Lower leg skin (tissue), 4 donors: ENCODE data around the gene GALP. TPM values are rescaled to one million over a fixed set of nuclear protein-coding genes. Genes with fewer than 3 reads are reported as not detected.
"Not testable (repeated sequence)": the region's sequence is repeated elsewhere in the genome, so short reads cannot be mapped to it uniquely, and the experiment has no call there.

ENCODE experiments used
- DNase-seq, 2 donors: peaks; one replicate each; pipeline ENCODE4 v3.0.0-alpha.2; 2019; ENCODE audit warnings: low spot score in 2 of 2
- H3K4me3 ChIP-seq: fragments of 200-600 bp; sonication (generic); 2 replicates; pipeline ENCODE4 v1.5.1; 2017; ENCODE audit warnings: mild to moderate bottlenecking, low read depth; ENCODE audit not compliant: poor library complexity, severe bottlenecking
- POLR2A ChIP-seq, 2 donors: fragments of 450-650 bp; IDR thresholded peaks; one replicate each; pipeline ENCODE4 v1.6.1; 2016 to 2017; ENCODE audit warnings: antibody characterized with exemption in 2 of 2, mild to moderate bottlenecking in 1 of 2, moderate library complexity in 1 of 2
- WGBS, 2 donors: methylation state at CpG; one replicate each; pipeline ENCODE4 v1.1.5; 2018; 5-methylcytosine and 5-hydroxymethylcytosine counted together
- intact Hi-C: fragments of 100-400 bp; cut with DNase I; formaldehyde crosslinking; loops from one replicate; pipeline ENCODE4 v1.15.0; 2023; ENCODE audit warnings: low total_unique reads
- total RNA-seq, 4 donors: library from RNA; depleted of rRNA; stranded (reverse); fragments of >200 nt; gene quantifications; one replicate each; pipeline ENCODE4 v1.1.0, GENCODE V29; 2016
- TF ChIP-seq, protein P1 (sequence below), 3 donors: fragments of 450-650 bp; IDR thresholded peaks; one replicate each; pipeline ENCODE4 v1.5.1; 2016; ENCODE audit warnings: antibody characterized with exemption in 3 of 3, mild to moderate bottlenecking in 3 of 3, moderate library complexity in 2 of 3

The GALP gene
- total RNA-seq, 4 donors from 2014 or later = not detected

DNA sequence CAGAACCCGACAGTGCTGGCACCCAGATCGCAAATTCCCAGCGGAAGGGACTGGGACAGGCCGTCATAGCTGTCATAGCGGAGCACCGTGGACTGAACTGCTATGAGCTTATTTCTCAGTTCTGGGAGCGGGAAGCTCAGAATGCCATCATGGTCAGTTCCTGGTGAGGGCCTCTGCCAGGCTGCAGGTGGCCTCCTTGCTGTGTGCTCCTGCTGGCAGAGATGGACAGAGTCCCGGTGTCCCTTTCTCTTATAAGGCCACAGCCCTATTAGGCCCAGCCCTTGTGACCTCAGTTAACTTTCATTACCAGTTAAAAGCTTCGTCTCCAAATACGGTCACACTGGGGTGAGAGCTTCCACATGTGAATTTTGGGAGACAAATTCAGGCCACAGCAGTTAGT lies 30.1 kb upstream of the GALP start:
- intact Hi-C loops = no loop called here
- WGBS, 2 donors = 82 to 92% methylated on average over 10 of the region's 10 CpGs
- TF ChIP-seq, protein P1, sequence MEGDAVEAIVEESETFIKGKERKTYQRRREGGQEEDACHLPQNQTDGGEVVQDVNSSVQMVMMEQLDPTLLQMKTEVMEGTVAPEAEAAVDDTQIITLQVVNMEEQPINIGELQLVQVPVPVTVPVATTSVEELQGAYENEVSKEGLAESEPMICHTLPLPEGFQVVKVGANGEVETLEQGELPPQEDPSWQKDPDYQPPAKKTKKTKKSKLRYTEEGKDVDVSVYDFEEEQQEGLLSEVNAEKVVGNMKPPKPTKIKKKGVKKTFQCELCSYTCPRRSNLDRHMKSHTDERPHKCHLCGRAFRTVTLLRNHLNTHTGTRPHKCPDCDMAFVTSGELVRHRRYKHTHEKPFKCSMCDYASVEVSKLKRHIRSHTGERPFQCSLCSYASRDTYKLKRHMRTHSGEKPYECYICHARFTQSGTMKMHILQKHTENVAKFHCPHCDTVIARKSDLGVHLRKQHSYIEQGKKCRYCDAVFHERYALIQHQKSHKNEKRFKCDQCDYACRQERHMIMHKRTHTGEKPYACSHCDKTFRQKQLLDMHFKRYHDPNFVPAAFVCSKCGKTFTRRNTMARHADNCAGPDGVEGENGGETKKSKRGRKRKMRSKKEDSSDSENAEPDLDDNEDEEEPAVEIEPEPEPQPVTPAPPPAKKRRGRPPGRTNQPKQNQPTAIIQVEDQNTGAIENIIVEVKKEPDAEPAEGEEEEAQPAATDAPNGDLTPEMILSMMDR (IDR thresholded peaks at IDR 0.05) = no peak
- no peak for TF ChIP-seq POLR2A (IDR thresholded peaks at IDR 0.05)
- no peak for DNase-seq
- no peak overlapping the region for H3K4me3 ChIP-seq

DNA sequence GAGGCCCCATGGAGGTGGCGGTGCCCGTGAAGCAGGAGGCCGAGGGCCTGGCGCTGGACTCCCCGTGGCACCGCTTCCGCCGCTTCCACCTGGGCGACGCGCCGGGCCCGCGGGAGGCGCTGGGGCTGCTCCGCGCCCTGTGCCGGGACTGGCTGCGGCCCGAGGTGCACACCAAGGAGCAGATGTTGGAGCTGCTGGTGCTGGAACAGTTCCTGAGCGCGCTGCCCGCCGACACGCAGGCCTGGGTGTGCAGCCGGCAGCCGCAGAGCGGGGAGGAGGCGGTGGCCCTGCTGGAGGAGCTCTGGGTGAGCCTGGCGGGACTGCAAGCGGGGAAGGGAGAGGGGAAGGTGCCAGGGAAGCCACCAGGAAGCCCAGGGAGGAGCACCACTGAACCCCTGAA lies 28.9 kb upstream of the GALP start:
- DNase-seq = no peak
- WGBS, 2 donors = 95% methylated on average over 11 to 26 of the region's 31 CpGs
- TF ChIP-seq POLR2A (IDR thresholded peaks at IDR 0.05) = no peak
- TF ChIP-seq, protein P1 (IDR thresholded peaks at IDR 0.05) = no peak
- intact Hi-C loops = no loop called here
- H3K4me3 ChIP-seq = no peak overlapping the region

DNA sequence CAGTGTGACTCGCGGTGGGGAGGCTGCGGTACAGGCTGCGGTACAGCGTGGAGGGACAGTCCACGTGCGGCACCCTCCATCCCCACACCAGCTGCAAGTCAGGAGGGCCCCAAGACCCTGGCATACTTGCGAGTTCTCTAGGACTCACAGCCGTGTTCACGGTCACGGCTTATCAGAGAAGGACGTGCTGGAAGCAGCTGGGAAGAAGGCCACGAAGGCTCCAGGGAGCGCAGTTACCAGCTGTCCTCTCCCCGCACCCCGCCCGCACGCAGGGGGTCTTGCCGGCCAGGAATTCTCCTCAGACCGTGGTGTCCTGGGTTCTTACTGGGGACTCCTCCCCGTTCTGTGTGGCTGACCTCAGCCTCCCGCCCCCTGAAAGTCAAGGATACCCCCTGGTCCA lies 28.5 kb upstream of the GALP start:
- DNase-seq = no peak
- H3K4me3 ChIP-seq = no peak overlapping the region
- 94 to 96% methylated on average over 22 of the region's 22 CpGs for WGBS, 2 donors
- intact Hi-C loops = no loop called here
- TF ChIP-seq, protein P1 (IDR thresholded peaks at IDR 0.05) = no peak
- no peak for TF ChIP-seq POLR2A (IDR thresholded peaks at IDR 0.05)

DNA sequence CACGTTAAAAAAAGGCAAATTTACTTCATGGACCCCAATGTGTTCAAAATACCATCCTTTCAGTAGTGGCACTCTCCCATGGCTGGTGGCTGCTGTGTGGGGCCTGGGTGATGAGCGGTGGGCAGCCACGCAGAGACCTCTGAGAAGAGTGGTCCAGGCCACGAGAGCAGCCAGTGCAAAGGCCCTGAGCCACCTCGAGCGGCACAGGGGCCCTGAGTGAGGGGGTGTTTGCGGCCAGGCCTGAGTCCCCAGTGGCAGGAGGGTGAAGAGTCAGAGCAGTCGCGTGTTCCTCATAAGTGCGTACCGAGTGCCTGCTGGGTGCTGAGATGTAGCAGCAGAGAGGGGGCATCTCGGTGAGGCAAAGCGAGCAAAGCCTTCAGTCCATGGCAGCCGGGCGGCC lies 27.7 kb upstream of the GALP start:
- DNase-seq = no peak
- intact Hi-C loops = no loop called here
- 94 to 95% methylated on average over 15 of the region's 15 CpGs for WGBS, 2 donors
- no peak for TF ChIP-seq POLR2A (IDR thresholded peaks at IDR 0.05)
- TF ChIP-seq, protein P1 (IDR thresholded peaks at IDR 0.05) = no peak
- H3K4me3 ChIP-seq = no peak overlapping the region

DNA sequence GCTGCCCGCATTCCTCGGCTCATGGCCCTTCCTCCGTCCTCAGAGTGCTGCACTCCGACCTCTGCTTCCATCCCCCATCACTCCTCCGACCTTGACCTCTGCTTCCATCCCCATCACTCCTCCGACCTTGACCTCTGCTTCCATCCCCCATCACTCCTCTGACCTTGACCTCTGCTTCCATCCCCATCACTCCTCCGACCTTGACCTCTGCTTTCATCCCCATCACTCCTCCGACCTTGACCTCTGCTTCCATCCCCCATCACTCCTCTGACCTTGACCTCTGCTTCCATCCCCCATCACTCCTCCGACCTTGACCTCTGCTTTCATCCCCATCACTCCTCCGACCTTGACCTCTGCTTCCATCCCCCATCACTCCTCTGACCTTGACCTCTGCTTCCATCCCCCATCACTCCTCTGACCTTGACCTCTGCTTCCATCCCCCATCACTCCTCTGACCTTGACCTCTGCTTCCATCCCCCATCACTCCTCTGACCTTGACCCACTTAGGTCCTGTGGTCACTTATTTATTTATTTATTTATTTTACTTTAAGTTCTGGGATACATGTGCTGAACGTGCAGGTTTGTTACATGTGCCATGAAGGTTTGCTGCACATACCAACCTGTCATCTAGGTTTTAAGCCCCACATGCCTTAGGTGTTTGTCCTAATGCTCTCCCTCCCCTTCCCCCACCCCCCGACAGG lies 26.7 kb upstream of the GALP start:
- intact Hi-C loops, DNase-seq, H3K4me3 ChIP-seq: not testable (repeated sequence)
- WGBS, 2 donors = 96% methylated on average over 12 of the region's 12 CpGs

DNA sequence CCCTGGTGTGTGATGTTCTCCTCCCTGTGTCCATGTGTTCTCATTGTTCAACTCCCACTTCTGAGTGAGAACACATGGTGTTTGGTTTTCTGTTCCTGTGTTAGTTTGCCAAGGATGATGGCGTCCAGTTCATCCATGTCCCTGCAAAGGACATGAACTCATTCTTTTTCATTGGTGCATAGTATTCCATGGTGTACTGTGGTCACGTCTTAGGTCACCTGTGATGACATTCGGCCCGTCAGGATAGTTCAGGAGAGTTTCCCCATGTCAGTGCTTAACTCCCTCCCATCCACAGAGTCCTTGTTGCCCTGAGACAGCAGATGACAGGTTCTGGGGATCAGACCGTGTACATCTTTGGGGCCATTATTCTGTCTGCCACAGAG lies 26.2 kb upstream of the GALP start:
- 86 to 96% methylated on average over 5 of the region's 5 CpGs for WGBS, 2 donors
- TF ChIP-seq, protein P1 (IDR thresholded peaks at IDR 0.05) = no peak
- TF ChIP-seq POLR2A (IDR thresholded peaks at IDR 0.05) = no peak
- intact Hi-C loops = no loop called here
- no peak overlapping the region for H3K4me3 ChIP-seq
- DNase-seq = no peak
